ENCODE results near the gene FEZF2.

DNA sequence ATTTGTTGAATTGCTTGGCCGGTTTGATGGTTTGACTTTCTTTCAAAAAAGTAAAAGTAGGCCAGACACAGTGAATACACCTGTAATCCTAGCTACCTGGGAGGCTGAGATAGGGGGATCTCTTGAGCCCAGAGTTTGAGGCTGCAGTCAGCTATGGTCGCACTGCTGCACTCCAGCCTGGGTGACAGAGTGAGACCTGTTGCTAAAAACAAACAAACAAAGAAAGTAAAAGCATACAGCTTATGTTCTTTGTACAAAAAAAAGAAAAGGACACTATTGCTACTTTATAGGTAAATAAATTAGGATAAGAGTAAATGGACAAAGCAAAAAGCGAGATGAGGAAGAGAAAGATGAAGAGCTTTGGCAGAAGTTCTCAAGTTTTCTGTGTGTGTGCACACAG, 13.9 kb upstream of the FEZF2 start:
- TF ChIP-seq ZNF384 (IDR thresholded peaks at IDR 0.05) = no peak
- TF ChIP-seq ARNT (IDR thresholded peaks at IDR 0.05) = no peak
- TF ChIP-seq BHLHE40 (IDR thresholded peaks at IDR 0.05; ENCODE audit: borderline replicate concordance) = no peak
- TF ChIP-seq ELF4 (IDR thresholded peaks at IDR 0.05) = no peak
- TF ChIP-seq SUZ12 (IDR thresholded peaks at IDR 0.05) = no peak
- TF ChIP-seq FOXA1 (IDR thresholded peaks at IDR 0.05) = no peak
- TF ChIP-seq, protein P1, sequence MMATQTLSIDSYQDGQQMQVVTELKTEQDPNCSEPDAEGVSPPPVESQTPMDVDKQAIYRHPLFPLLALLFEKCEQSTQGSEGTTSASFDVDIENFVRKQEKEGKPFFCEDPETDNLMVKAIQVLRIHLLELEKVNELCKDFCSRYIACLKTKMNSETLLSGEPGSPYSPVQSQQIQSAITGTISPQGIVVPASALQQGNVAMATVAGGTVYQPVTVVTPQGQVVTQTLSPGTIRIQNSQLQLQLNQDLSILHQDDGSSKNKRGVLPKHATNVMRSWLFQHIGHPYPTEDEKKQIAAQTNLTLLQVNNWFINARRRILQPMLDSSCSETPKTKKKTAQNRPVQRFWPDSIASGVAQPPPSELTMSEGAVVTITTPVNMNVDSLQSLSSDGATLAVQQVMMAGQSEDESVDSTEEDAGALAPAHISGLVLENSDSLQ (IDR thresholded peaks at IDR 0.05) = no peak

Measured in HEK293T (cell line).